ENCODE measurements around the gene ZNF771. TPM values are rescaled to one million over a fixed set of nuclear protein-coding genes. Genes with fewer than 3 reads are reported as not detected.
A peak's percentile ranks its signal among the peaks of the same experiment; 100 is the strongest.
"Not testable (repeated sequence)": the region's sequence is repeated elsewhere in the genome, so short reads cannot be mapped to it uniquely, and the experiment has no call there.

ZNF771 gene
- total RNA-seq, 1 donor from 2014 or later: 12.1 TPM

DNA sequence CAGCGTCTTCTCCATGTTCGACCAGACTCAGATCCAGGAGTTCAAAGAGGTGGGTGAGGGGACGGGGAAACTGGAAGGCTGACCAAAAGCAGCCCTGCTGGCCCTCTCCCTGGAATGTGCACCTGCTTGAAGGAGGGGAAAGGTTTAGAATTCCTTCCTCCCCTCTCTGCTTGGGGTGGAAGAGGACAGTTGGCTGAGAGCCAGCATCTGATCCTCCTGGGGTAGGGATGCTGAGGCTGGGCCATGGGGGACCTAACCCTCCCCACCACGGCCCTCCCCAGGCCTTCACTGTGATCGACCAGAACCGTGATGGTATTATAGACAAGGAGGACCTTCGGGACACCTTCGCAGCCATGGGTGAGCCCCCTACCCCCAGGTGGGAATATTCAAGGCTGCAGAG is 31.5 kb upstream of the ZNF771 start:
- peak; percentile 66 for DNase-seq

DNA sequence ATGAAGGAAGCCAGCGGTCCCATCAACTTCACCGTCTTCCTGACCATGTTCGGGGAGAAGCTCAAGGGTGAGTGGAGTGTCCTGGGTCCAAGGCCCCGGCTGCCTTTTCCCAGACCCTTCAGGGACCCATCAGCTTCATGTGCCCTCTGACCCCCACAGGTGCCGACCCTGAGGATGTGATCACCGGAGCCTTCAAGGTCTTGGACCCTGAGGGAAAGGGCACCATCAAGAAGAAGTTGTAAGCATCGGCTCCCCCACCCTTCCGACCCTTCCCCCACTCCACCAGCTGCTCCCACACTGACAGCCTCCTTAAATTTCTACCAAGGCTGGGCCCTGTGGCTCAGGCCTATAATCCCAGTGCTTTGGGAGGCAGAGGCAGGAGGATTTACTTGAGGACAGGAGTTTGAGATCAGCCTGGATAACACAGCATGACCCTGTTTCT is 30.9 kb upstream of the ZNF771 start:
- DNase-seq: peak; percentile 55

DNA sequence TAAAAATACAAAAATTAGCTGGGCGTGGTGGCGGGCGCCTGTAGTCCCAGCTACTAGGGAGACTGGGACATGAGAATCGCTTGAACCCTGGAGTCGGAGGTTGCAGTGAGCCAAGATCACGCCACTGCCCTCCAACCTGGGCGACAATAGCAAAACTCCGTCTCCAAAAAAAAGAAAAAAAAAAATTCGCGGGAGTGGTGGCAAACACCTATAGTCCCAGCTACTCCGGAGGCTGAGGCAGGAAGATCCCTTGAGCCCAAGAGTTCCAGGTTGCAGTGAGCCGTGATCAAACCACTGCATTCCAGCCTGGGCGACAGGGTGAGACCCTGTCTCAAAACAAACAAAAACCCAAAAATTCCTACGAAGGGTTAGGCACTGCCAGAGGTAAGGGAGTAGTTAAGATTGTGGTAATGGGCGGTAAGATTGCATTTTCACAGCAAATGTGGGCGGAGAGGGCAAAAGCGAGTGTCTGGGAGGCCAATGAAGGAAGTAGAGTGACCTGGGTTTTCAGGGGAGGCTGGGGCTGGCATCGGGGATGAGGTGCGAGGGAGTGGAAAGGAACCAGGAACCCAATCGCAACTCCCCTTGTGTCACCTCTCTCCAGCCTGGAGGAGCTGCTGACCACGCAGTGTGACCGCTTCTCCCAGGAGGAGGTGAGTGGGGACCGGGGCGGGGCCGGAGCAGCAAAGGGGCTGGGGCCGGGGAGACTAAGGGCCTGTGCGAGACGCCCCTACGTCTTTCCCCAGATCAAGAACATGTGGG is 30.2 kb upstream of the ZNF771 start:
- no peak for DNase-seq

DNA sequence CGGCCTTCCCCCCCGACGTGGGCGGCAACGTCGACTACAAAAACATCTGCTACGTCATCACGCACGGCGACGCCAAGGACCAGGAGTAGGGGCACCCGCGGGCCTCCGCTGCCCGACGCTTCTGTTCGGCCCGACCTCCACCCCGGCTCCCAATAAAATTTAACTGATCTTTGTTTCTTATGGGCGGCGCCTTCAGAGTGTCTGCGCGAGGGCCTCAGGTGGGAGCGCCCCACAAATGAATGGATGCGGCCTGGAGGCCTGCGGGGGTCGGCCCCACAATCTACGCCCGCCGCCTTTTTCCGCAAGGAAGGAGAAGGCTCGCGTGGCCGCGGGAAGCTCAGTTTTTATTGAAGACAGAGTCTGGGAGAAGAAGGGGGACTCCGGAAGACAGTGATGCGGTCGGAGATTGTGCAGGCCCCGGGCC is 29.6 kb upstream of the ZNF771 start:
- peak; percentile 96 for DNase-seq

DNA sequence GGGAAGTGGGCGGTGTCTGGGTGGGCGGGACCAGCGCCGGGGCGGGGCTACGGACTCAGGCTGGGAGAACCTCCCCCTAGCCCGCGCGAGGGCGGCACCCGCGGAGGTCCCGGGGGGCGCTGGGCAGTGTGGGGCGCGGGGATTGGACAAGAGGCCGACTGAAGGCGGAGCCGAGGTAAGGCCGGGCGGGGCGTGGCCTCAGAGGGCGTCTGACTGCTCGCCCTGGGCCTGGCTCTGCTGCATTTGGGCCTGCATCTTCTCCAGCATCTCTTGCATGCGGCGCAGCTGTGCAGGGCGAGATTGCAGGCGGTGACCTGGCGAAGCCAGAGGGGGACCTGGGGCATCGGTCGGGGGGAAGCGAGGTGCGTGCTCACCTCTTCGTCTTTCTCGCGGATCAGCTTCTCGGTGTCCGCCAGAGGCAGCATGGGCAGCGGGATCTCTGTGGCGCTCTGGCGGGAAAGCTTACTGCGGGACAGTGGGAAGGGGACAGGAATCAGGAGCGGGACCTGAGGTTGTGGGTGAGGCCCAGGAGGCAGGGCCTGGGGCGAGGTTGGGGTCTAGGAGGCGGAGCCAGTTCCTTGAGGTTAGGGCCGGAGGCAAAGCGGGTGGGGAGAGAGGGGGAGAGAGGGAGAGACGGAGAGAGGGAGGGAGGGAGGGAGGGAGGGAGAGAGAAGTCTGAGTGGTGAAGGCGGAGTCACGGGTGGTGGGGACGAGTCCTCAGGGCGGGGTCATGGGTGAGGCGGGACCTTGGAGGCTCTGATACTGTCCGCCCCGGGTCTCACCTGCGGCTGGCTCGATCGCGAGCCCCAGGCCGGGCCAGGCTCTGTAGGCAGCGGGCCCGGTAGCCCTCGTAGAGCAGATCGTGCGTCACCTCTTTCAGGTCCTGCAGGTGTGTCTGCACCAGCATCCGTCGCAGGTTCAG is 28.9 kb upstream of the ZNF771 start:
- DNase-seq: peak; percentile 99

DNA sequence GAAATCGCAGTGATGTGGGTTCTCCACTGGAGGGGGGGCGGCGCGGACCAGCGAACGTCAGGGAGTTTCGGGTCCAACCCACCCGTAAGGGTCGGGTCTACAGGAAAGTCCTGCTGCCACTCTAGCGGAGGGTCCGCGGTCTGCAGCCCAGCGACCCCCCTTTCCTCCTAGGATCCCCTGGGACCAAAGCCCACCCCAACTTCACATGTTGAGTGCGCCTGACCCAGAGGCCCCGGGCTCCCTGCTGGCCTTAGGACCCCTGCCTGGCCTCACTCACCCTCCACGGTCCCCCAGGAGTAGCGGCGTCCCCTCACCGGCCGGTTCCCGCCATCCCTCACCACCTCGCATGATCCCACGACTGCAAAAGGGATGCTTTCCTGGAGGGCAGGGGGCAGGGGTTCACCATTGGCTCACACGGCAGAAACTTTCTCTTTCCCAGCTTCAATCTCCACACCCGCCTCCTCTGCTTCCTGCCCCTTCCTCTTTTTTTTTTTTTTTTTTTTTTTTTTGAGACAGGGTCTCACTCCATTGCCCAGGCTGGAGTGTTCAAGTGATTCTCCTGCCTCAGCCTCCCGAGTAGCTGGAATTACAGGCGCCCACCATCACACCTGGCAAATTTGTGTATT is 28.1 kb upstream of the ZNF771 start:
- DNase-seq: no peak

DNA sequence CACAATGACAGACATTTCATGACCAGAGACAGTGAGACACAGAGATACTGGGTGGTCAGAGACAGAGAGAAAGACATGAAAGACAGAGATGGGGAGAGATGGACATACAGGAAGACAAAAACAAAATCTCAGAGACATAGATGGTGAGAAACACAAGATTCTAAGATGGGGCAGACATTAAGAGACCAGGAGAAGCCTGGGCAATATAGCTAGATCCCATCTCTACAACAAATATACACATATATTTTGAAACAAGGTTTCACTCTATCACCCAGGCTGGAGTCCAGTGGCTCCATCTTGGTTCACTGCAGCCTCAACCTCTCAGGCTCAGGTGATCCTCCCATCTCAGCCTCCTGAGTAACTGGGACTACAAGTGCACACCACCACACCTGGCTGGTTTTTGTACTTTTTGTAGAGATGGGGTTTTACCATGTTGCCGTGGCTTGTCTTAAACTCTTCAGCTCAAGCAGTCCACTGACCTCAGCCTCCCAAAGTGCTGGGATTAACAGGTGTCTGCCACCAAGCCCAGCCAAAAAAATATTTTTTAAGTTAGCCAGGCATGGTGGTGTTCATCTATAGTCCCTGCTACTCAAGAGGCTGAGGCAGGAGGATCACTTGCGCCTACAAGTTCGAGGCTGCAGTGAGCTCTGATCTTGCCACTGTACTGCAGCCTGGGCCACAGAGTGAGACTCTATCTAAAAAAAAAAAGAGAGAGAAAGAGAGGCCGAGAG is 27.2 kb upstream of the ZNF771 start:
- DNase-seq: no peak

DNA sequence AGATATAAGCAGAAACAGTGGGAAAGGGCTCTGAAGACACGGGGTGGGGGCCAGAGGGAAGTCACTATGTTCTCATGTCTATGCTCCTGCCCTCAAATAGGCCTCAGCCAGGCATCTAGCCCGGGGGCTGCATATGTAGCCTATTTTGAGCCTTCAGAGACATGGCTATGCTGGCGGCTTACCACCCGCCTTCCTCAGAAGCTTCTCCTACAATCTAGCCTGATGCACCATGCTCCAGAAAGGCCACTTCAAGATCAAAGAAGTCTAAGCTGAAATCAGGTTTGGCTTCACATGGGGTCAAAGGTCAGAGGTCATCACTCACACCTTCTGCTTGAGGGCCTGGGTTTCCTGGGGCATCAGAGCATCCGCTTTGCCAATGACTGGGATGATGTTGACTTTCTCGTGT is 26.6 kb upstream of the ZNF771 start:
- peak; percentile 62 for DNase-seq

DNA sequence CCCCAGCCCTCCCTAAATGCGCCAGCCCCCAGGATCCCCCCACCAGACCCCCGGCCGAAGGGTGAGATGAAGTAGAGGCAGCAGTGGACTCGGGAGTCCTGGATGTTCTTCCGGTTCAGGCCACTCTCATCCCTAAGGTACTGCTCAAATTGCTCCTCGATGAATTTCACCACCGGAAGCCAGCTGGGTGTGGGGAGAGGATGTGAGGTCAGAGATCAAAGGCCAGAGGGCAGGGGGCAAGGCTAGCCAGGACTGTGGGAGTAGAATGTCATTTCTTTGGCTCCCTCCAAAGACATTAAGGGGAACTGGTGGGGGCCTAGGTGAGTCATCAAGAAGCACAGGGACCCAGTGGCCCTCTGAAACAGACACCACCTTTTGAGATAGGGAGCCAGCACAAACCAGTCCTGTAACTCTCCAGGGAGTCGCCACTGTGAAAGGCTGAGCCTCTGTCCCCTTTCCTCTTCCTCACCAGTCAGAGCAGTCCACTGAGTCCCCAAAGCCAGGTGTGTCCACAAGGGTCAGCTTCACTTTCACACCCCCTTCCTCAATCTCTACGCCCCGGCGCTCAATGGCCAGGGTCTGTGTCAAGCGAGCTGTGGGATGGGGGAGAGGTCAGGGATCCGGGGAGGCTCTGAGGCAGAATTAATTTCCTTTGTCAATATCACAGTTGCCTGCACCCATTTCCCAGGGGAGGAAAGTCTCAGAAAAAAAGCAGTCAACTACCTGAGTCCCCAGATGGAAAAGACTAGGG is 25.9 kb upstream of the ZNF771 start:
- peak; percentile 46 for DNase-seq

DNA sequence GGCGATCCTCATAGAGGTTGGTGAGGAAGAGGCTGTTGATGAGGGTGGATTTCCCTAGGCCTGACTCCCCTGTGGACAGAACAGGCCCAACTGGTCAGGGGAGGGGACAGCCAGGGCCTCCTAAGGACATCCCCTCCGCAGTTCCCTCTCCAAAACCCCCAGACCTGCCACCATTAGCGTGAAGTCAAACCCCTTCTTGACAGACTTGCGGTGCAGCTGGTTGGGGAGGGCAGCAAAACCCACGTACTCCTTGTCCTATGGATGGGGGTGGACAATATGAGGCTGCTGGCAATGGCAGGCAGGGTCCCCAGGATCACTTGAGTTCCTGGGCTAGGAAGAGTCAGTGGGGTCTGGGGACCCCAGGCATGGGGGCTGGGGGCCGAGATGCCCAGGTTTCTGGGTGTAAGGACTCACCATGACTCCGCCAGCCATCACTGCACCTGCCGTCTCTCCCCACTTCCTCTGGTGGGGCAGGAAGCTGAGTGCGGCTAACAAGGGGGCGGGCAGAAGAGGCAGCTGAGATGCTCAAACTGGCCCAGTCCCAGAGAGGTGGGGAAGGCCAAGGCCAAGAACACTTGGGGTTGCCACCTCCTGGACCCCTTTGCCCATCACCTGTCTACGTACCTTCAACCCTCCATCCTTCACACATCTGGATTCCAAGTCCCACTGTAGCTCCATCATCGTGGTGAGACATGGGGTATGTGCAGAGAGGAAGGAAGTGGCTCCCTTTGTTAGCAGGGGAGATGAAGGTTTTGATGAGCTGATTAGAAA is 25.1 kb upstream of the ZNF771 start, which contains the start of gene SEPTIN1:
Gene SEPTIN1 (minus strand): TSS at position 451 of the 771 bp plus-strand sequence. CDS start 19 bp downstream, at position 432.
- no peak for DNase-seq

DNA sequence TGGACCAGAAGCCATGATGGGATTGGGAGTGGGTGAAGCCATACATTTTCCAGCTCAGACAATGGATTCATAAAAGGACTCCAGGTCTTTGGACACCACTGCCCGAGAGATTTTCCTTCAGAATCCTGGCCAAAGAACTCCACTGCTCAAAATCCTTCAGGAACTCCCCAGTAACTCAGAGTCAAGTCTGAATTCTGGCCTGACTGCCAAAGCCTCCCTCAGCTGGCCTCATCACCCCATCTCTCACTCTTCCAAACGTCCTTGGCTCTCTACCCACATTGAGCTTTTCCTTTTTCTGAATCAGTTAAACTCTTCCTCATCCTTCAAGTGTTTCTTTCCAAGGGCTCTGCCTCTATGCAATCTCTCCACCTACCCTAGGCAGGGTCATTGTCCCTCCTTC is 23.9 kb upstream of the ZNF771 start:
- DNase-seq: peak; percentile 62

DNA sequence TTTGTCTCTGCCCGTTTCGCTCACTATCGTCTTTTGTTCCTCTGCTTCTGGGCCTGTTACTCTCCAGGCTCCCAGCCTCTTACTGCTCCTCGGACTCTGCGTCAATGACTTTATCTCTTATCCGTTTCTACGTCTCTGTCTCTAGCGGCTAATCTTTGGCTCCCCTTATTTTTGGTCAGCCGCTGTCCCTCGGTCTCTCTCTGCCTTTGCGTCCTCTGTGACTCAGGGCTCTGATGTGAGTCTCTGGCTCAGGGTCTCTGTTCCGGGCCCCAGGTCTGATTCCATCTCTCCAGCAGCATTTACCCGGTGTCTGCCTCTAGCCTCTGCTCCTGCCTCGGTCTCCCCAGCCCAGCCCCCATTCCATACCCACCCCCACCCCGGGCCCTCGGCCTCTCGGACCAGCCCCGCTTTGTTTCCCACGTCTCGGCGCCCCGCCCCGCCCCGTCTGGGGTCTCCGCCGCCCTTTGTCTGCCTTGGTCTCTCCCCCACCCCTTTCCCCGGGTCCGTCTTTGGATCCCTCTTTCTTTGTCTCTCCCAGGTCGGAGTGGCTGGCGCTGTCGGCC is 12.7 kb upstream of the ZNF771 start:
- no peak for DNase-seq

DNA sequence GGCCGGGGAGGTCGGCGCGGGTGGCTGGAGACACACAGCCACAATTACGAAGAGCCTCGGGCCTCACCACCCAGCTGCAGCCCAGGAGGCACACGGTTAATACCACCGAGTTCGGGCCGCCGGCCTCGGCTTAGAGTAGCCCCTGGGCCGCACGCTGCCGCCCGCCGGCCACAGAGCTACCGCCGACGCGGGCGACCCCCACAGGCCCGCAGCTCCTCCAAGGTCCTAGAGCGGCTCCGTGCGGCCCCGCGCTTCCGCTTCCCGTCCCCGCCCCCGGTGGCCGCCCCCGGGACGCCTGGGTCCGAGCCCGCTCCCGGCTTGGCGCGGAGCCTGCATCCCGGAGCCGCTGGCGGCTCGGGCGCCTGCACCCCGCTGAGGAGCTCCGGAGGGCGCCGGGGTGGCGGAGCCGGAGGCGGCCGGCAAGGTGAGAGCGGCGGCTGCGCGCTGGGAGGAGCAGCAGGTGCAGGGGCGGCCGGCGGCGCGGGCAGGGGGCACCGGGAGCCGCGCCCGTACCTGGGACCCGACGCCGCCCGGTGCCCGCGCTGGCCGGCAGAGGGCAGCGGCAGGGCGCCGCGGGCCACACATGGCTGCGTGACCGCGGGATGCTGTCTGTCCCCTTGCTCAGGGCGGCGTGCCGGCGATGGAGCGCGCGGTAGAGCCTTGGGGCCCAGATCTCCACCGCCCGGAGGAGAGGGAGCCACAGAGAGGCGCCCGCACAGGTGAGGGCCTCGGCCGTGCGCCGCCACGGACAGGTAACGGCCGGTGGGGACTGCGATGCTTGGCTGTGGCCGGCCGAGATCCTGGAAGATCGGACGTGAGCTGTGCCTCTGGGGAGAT is 12.0 kb upstream of the ZNF771 start, which contains the start of gene ZNF48:
Gene ZNF48 (plus strand): TSS at position 266 of the 837 bp plus-strand sequence. CDS start 375 bp downstream, at position 641.
- DNase-seq: peak; percentile 97

DNA sequence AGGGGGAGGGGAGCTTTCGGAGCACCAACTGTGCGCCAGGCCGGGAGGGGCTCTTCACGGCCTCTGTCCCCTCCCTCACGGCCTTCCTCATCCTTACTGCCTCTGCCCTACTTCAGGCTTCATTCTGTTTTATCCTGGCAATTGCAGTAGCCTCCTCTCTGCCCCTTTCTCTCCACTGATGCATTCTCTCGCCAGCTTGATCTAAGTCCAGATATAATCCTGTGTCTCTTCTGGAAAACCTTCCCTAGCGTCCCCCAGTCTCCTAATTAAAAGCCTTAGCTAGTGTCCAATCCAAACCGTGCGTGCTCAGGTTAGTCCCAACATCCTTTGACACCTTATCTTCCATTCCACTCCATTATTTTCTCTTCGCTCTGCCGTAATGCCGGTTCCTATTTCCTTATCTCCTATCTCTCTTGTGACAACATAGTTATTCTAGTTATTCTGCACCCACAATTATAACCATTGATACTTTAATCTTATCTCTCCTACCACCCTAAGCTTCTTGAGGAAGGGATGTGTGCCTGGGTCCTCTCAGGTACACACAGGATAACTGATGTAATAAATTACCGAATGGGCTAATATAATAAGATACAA is 11.3 kb upstream of the ZNF771 start:
- DNase-seq: peak; percentile 35

DNA sequence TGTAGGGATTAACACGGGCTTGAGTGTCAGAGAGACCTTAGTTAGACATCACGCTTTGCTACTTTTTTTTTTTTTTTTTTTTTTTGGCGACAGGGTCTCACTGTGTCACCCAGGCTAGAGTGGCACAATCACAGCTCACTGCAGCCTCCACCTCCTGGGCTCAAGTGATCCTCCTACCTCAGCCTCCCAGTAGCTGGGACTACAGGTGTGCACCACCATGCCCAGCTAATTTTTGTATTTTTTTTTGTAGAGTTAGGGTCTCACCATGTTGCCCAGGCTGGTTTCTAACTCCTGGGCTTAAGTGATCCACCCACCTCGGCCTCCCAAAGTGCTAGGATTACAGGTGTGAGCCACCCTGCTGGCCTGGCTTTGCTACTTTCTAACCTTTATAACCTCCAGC is 10.8 kb upstream of the ZNF771 start:
- DNase-seq: not testable (repeated sequence)

DNA sequence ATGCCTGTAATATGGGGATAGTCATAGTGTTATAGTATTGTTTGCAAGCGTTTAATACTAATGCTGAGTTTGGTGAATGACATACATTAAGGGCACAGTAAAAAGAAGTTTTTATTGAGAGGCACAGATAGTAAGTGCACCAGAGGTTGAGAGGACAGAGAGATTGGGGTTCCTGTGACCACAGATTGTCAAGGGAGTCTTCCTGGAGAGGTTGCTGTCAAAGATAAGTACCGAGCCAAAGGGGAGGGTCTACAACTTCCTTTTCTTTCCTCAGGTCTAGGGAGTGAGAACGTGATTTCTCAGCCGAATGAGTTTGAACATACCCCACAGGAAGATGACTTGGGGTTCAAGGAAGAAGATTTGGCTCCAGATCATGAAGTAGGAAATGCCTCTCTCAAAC is 10.3 kb upstream of the ZNF771 start:
- DNase-seq: no peak

DNA sequence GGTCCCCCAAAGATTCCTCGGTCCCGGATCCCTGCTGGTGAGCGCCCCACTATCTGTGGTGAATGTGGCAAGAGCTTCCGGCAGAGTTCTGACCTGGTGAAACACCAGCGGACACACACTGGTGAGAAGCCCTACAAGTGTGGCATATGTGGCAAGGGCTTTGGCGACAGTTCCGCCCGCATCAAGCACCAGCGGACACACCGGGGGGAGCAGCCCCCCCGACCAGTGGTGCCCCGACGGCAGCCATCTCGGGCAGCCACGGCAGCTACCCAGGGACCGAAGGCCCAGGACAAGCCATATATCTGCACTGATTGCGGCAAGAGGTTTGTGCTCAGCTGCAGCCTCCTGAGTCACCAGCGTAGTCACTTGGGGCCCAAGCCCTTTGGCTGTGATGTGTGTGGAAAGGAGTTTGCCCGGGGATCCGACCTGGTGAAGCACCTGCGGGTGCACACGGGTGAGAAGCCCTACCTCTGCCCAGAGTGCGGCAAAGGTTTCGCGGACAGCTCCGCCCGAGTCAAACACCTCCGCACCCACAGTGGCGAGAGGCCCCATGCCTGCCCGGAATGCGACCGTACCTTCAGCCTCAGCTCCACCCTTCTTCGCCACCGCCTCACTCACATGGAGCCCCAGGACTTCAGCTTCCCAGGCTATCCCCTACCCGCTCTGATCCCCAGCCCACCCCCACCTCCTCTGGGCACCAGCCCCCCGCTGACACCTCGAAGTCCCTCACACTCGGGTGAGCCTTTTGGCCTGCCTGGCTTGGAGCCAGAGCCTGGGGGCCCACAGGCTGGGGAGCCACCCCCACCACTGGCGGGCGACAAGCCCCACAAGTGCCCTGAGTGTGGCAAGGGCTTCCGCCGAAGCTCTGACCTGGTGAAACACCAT is 9.4 kb upstream of the ZNF771 start:
- no peak for DNase-seq
